ENCODE results near the gene DARS1.

- TF ChIP-seq POLR2A (IDR thresholded peaks at IDR 0.05; ENCODE audit: low read depth, low read length) (no peak), POLR2AphosphoS5 (IDR thresholded peaks at IDR 0.05; ENCODE audit: low read depth, low read length) (no peak), TAF1 (IDR thresholded peaks at IDR 0.05; ENCODE audit: borderline replicate concordance, low read depth, low read length) (no peak)
Measured at GRCh38 chr2:135998879-135999278, 13.5 kb upstream of the DARS1 start.
